PC-3 (cell line): ENCODE results near the gene C15orf39. TPM values are rescaled to one million over a fixed set of nuclear protein-coding genes. Genes with fewer than 3 reads are reported as not detected.

ENCODE experiments used
- ATAC-seq: fragments of 200-7000 bp; cut with Tn5 transposase; 2 replicates; pipeline ENCODE4 v1.9.1; 2020; ENCODE audit warnings: mild to moderate bottlenecking, moderate library complexity
- BruUV-seq: library from RNA; stranded (reverse); fragments of 400-500 nt; replicated peaks from 2 replicates; lab custom pipeline; 2021; lab: Mats Ljungman, UMichigan
- CTCF ChIA-PET: fragments of 300-600 bp; sonication (Branson Sonifier 250); formaldehyde crosslinking; loops from one replicate; lab custom pipeline; 2022; ENCODE audit warnings: antibody characterized with exemption; lab: Charles Lee
- POLR2A ChIA-PET: fragments of 300-600 bp; sonication (Branson Sonifier 250); formaldehyde crosslinking; loops from one replicate; lab custom pipeline; 2022; ENCODE audit warnings: antibody characterized with exemption; ENCODE audit not compliant: unreplicated experiment; lab: Charles Lee
- DNase-seq: peaks from one replicate; pipeline ENCODE4 v3.0.0-alpha.2; 2015
- H2AFZ ChIP-seq: fragments of 300-600 bp; sonication (generic); 2 replicates; pipeline ENCODE4 v1.6.0; 2016; ENCODE audit warnings: antibody characterized with exemption, low read length
- H3F3A ChIP-seq: fragments of 300-600 bp; sonication (generic); one replicate; pipeline ENCODE4 v1.6.0; 2017; ENCODE audit warnings: antibody characterized with exemption, low read length, control low read depth, mild to moderate bottlenecking; ENCODE audit not compliant: unreplicated experiment
- H3K27ac ChIP-seq: fragments of 300-600 bp; sonication (generic); 2 replicates; pipeline ENCODE4 v1.5.1; 2016; ENCODE audit warnings: mild to moderate bottlenecking, low read length
- H3K27me3 ChIP-seq: fragments of 300-600 bp; sonication (generic); 2 replicates; pipeline ENCODE4 v1.6.1; 2016; ENCODE audit warnings: low read length, mixed read lengths
- H3K36me3 ChIP-seq: fragments of 300-600 bp; sonication (generic); 2 replicates; pipeline ENCODE4 v1.6.1; 2016; ENCODE audit warnings: low read depth, mixed run types, low read length, mixed read lengths
- H3K4me1 ChIP-seq: fragments of 300-600 bp; sonication (generic); 2 replicates; pipeline ENCODE4 v1.5.1; 2016; ENCODE audit warnings: low read length; ENCODE audit not compliant: insufficient read depth
- H3K4me2 ChIP-seq: fragments of 300-600 bp; sonication (generic); 2 replicates; pipeline ENCODE4 v1.6.0; 2016; ENCODE audit warnings: low read length
- H3K4me3 ChIP-seq: fragments of 300-600 bp; sonication (generic); 2 replicates; pipeline ENCODE4 v1.5.1; 2016; ENCODE audit warnings: mild to moderate bottlenecking, low read length, mixed read lengths
- H3K79me2 ChIP-seq: fragments of 300-600 bp; sonication (generic); 2 replicates; pipeline ENCODE4 v1.6.1; 2017; ENCODE audit warnings: low read length, mixed read lengths
- H3K9ac ChIP-seq: fragments of 300-600 bp; sonication (generic); 2 replicates; pipeline ENCODE4 v1.6.0; 2016; ENCODE audit warnings: mild to moderate bottlenecking, low read length
- H3K9me2 ChIP-seq: fragments of 300-600 bp; sonication (generic); replicated peaks from 2 replicates; pipeline ENCODE4 v1.6.1; 2016; ENCODE audit warnings: mixed run types, low read length, mixed read lengths
- H3K9me3 ChIP-seq: fragments of 300-600 bp; sonication (generic); 2 replicates; pipeline ENCODE4 v1.6.1; 2016; ENCODE audit warnings: low read length, mixed read lengths
- H4K20me1 ChIP-seq: fragments of 300-600 bp; sonication (generic); 2 replicates; pipeline ENCODE4 v1.6.1; 2016; ENCODE audit warnings: low read length, mixed read lengths
- CTCF ChIP-seq: fragments of 300-600 bp; sonication (generic); conservative IDR thresholded peaks from 2 replicates; pipeline ENCODE4 v1.5.1; 2017; ENCODE audit warnings: antibody characterized with exemption, low read depth, mild to moderate bottlenecking, low read length
- EZH2 ChIP-seq: fragments of 300-600 bp; sonication (generic); IDR thresholded peaks from one replicate; pipeline ENCODE4 v1.6.1; 2017; ENCODE audit warnings: antibody characterized with exemption, mild to moderate bottlenecking, low read length; ENCODE audit not compliant: unreplicated experiment
- EZH2phosphoT487 ChIP-seq: fragments of 300-600 bp; sonication (generic); IDR thresholded peaks from 2 replicates; pipeline ENCODE4 v1.6.1; 2018; ENCODE audit warnings: mild to moderate bottlenecking, antibody characterized with exemption, low read length, borderline replicate concordance
- intact Hi-C: fragments of 100-400 bp; cut with micrococcal nuclease; formaldehyde crosslinking; loops from 2 replicates; pipeline ENCODE4 v1.9.0; 2023
- total RNA-seq: library from RNA; depleted of rRNA; stranded (reverse); fragments of >200 nt; gene quantifications from 2 replicates; pipeline ENCODE4 v1.2.3, GENCODE V29; 2014

Gene C15orf39
- total RNA-seq, 1 experiment from 2014 or later: 23.8 TPM

GRCh38 chr15:75211436-75212199, 9.9 kb downstream of the C15orf39 start:
- no peak for ATAC-seq
- H3K9ac ChIP-seq: no peak overlapping the region
- CTCF ChIA-PET: no interaction called here
- intact Hi-C loops: no loop called here
- H3K9me3 ChIP-seq: no peaks in the 10 kb centered on the region
- H3K27ac ChIP-seq: no peak overlapping the region
- no peak overlapping the region for H2AFZ ChIP-seq
- no peak overlapping the region for H3K4me2 ChIP-seq
- TF ChIP-seq EZH2 (no peak), EZH2phosphoT487 (no peak), CTCF (no peak)
- H3K4me3 ChIP-seq: no peak overlapping the region
- peaks cover 70% of the 10 kb centered on the region for H4K20me1 ChIP-seq
- H3K79me2 ChIP-seq: peaks cover 51% of the 10 kb centered on the region
- H3K9me2 ChIP-seq: no peaks in the 10 kb centered on the region
- H3K36me3 ChIP-seq: peaks cover 55% of the 10 kb centered on the region
- DNase-seq: no peak
- no peaks in the 10 kb centered on the region for H3K4me1 ChIP-seq
- BruUV-seq: no TSS peak
- no peaks in the 10 kb centered on the region for H3K27me3 ChIP-seq
- POLR2A ChIA-PET: no interaction called here
- H3F3A ChIP-seq: no peaks in the 10 kb centered on the region

GRCh38 chr15:75212200-75212858, 10.6 kb downstream of the C15orf39 start:
- Histone ChIP-seq H3K9me3 (no peaks in the 10 kb centered on the region), H3K27ac (no peak overlapping the region), H3K9me2 (no peaks in the 10 kb centered on the region), H3K36me3 (peaks cover 52% of the 10 kb centered on the region), H3K4me2 (no peak overlapping the region), H3K27me3 (no peaks in the 10 kb centered on the region), H2AFZ (no peak overlapping the region), H3K9ac (no peak overlapping the region), H3K4me3 (no peak overlapping the region), H4K20me1 (peaks cover 65% of the 10 kb centered on the region), H3K4me1 (no peaks in the 10 kb centered on the region), H3F3A (no peaks in the 10 kb centered on the region), H3K79me2 (peaks cover 44% of the 10 kb centered on the region)
- TF ChIP-seq CTCF: no peak
- TF ChIP-seq EZH2: no peak
- POLR2A ChIA-PET: no interaction called here
- DNase-seq: no peak
- intact Hi-C loops: no loop called here
- no TSS peak for BruUV-seq
- no peak for ATAC-seq
- CTCF ChIA-PET: no interaction called here
